ENCODE measurements around the gene DUSP1.

The DUSP1 gene

GRCh38 chr5:172795318-172795977 is 24.5 kb upstream of the DUSP1 start:
- TF ChIP-seq FOXM1 (IDR thresholded peaks at IDR 0.05; ENCODE audit: borderline replicate concordance, low read depth) (no peak), TEAD4 (IDR thresholded peaks at IDR 0.05) (no peak; the same call in 1 of the 2 replicates), USF1 (IDR thresholded peaks at IDR 0.05) (no peak), CEBPB (IDR thresholded peaks at IDR 0.05) (no peak), TCF12 (IDR thresholded peaks at IDR 0.05; ENCODE audit: low read depth) (no peak), TAF1 (IDR thresholded peaks at IDR 0.05; ENCODE audit: low read depth) (no peak), REST (IDR thresholded peaks at IDR 0.05; ENCODE audit: low read depth) (no peak), EP300 (IDR thresholded peaks at IDR 0.05; ENCODE audit: borderline replicate concordance) (no peak)

GRCh38 chr5:172793577-172794488 is 22.8 kb upstream of the DUSP1 start:
- TF ChIP-seq TEAD4 (IDR thresholded peaks at IDR 0.05) (no peak), EP300 (IDR thresholded peaks at IDR 0.05; ENCODE audit: borderline replicate concordance) (no peak), REST (IDR thresholded peaks at IDR 0.05; ENCODE audit: low read depth) (no peak), EGR1 (IDR thresholded peaks at IDR 0.05) (no peak), FOXM1 (IDR thresholded peaks at IDR 0.05; ENCODE audit: borderline replicate concordance, low read depth) (no peak), TAF1 (IDR thresholded peaks at IDR 0.05; ENCODE audit: low read depth) (no peak), CEBPB (IDR thresholded peaks at IDR 0.05) (no peak)

GRCh38 chr5:172792701-172793570 is 21.9 kb upstream of the DUSP1 start:
- TF ChIP-seq EGR1 (IDR thresholded peaks at IDR 0.05): no peak
- TF ChIP-seq TCF12 (IDR thresholded peaks at IDR 0.05; ENCODE audit: low read depth): no peak
- TF ChIP-seq RAD21 (IDR thresholded peaks at IDR 0.05; ENCODE audit: low read depth): no peak
- no peak for TF ChIP-seq ZBTB7A (IDR thresholded peaks at IDR 0.05; ENCODE audit: low read depth)
- no peak for TF ChIP-seq MAX (IDR thresholded peaks at IDR 0.05)
- TF ChIP-seq REST (IDR thresholded peaks at IDR 0.05; ENCODE audit: low read depth): no peak
- no peak for TF ChIP-seq CEBPB (IDR thresholded peaks at IDR 0.05)
- no peak for TF ChIP-seq CREB1 (IDR thresholded peaks at IDR 0.05; ENCODE audit: low read depth)

- TF ChIP-seq CEBPB (IDR thresholded peaks at IDR 0.05): no peak
- TF ChIP-seq EP300 (IDR thresholded peaks at IDR 0.05; ENCODE audit: borderline replicate concordance): no peak
- TF ChIP-seq EGR1 (IDR thresholded peaks at IDR 0.05): no peak
- no peak for TF ChIP-seq NFIC (IDR thresholded peaks at IDR 0.05)
- TF ChIP-seq MAX (IDR thresholded peaks at IDR 0.05): no peak
- TF ChIP-seq YY1 (IDR thresholded peaks at IDR 0.05; ENCODE audit: low read depth): no peak
These were observed 20.9 kb upstream of the DUSP1 start for GRCh38 chr5:172791726-172792445.

Data from Ishikawa (cell line).